HepG2 (cell line): ENCODE measurements around the gene GRIP2.

ENCODE experiments used
- GABPA ChIP-seq, 2 experiments: IDR thresholded peaks; 2 replicates each; pipeline ENCODE4 v1.6.1; 2011 to 2016; ENCODE audit warnings: low read depth in 2 of 2, low read length in 1 of 2, missing biosample characterization in 1 of 2, missing genetic modification characterization in 1 of 2
- MYNN ChIP-seq: sonication (generic); formaldehyde crosslinking; IDR thresholded peaks from 2 replicates; pipeline ENCODE4 v1.4.0; 2020; ENCODE audit warnings: mild to moderate bottlenecking, low read depth, missing genetic modification reagents
- ZNF274 ChIP-seq: sonication (generic); formaldehyde crosslinking; IDR thresholded peaks from 2 replicates; pipeline ENCODE4 v1.5.1; 2020; ENCODE audit warnings: mild to moderate bottlenecking, missing genetic modification reagents
- ZNF644 ChIP-seq: IDR thresholded peaks from 2 replicates; pipeline ENCODE4 v1.6.1; 2016; ENCODE audit warnings: low read depth

DNA sequence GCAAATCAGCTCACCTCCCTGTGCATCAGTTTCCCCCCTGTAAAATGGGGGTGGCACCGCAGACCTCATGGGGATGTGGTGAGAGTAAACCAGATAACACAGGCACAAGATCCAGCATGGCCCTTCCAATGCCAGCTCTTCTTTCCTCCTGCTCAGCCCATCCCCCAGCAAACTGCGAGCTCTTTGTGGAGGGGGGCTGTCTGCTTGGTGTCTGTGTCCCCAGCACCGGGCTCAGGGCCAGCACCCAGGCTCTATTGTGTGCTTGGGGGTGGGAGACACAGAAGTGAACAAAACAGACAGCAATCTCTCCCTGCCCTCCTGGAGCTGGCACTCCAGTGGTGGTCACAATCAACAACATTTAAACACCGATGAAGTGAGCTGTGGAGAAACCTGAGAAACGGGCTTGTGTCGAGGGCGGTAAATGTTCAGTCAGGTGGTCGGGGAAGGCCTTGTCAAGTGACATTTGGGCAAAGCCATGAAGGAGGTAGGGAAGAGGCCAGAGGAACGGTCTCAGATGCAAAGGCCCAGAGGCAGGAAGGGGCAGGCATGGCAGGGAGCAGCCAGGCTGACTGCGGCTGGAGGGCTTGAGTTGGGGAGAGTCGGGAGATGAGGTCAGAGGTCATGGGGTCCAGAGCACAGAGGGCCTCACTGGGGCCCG, 28.4 kb downstream of the GRIP2 start:
- no peak for TF ChIP-seq GABPA (IDR thresholded peaks at IDR 0.05; ENCODE audit: low read depth, low read length)
- no peak for TF ChIP-seq GABPA (CRISPR knock-in tag; IDR thresholded peaks at IDR 0.05; ENCODE audit: low read depth)
- TF ChIP-seq ZNF644, result no peak
- TF ChIP-seq MYNN (CRISPR knock-in tag), result no peak
- TF ChIP-seq ZNF274, result no peak
